CD4-positive, alpha-beta T cell (primary cell): ENCODE results near the gene SLC51A. TPM values are rescaled to one million over a fixed set of nuclear protein-coding genes. Genes with fewer than 3 reads are reported as not detected.
"Not testable (repeated sequence)": the region's sequence is repeated elsewhere in the genome, so short reads cannot be mapped to it uniquely, and the experiment has no call there.

Experiments
- ATAC-seq: fragments of 200-7000 bp; cut with Tn5 transposase; one replicate; pipeline ENCODE4 v1.10.0; 2022; ENCODE audit warnings: mild to moderate bottlenecking; ENCODE audit not compliant: poor library complexity
- CTCF ChIA-PET: fragments of 350-600 bp; sonication (Branson Sonifier 250); formaldehyde crosslinking; loops from one replicate; lab custom pipeline; 2021; ENCODE audit warnings: antibody characterized with exemption, inconsistent platforms; lab: Charles Lee
- POLR2A ChIA-PET: fragments of 350-600 bp; sonication (Branson Sonifier 250); formaldehyde crosslinking; loops from one replicate; lab custom pipeline; 2021; ENCODE audit warnings: antibody characterized with exemption, inconsistent platforms; lab: Charles Lee
- DNase-seq, 14 experiments: peaks; one replicate each; pipeline ENCODE4 v3.0.0-alpha.2; 2013 to 2020; ENCODE audit warnings: mixed read lengths in 2 of 14
- H3K27ac ChIP-seq, 2 donors: one replicate each; pipeline versions ENCODE4 v1.5.1 to v1.7.0; 2013; ENCODE audit warnings: low read length in 2 of 2, low read depth in 1 of 2, mild to moderate bottlenecking in 1 of 2
- H3K27me3 ChIP-seq, 2 experiments: 1 replicate in 1 of 2; 2 replicates in 1 of 2; pipeline versions ENCODE4 v1.6.1 to v1.7.0; 2013; ENCODE audit warnings: low read length in 2 of 2, control low read depth in 1 of 2, mild to moderate bottlenecking in 1 of 2, moderate library complexity in 1 of 2; ENCODE audit not compliant: insufficient read depth in 2 of 2, control insufficient read depth in 1 of 2
- H3K36me3 ChIP-seq: one replicate; pipeline ENCODE4 v1.6.1; 2013; ENCODE audit warnings: low read length, control low read depth; ENCODE audit not compliant: insufficient read depth
- H3K4me1 ChIP-seq: one replicate; pipeline ENCODE4 v1.6.1; 2013; ENCODE audit warnings: low read length, control low read depth; ENCODE audit not compliant: insufficient read depth
- H3K4me3 ChIP-seq: one replicate; pipeline ENCODE4 v1.5.1; 2013; ENCODE audit warnings: mild to moderate bottlenecking, low read length, moderate library complexity
- H3K9me3 ChIP-seq, 2 experiments: 1 replicate in 1 of 2; 2 replicates in 1 of 2; pipeline versions ENCODE4 v1.6.1 to v1.7.0; 2013; ENCODE audit warnings: low read length in 2 of 2, mild to moderate bottlenecking in 2 of 2, control low read depth in 1 of 2, moderate library complexity in 1 of 2; ENCODE audit not compliant: control insufficient read depth in 1 of 2, insufficient read depth in 1 of 2
- H3K27ac Mint-ChIP-seq: one replicate; pipeline ENCODE4 v1.8.0; 2020; ENCODE audit warnings: mixed read lengths
- H3K27me3 Mint-ChIP-seq: one replicate; pipeline ENCODE4 v1.8.0; 2021; ENCODE audit warnings: mixed read lengths
- H3K36me3 Mint-ChIP-seq: one replicate; pipeline ENCODE4 v1.8.0; 2021; ENCODE audit warnings: low read depth, mixed read lengths
- H3K4me1 Mint-ChIP-seq: one replicate; pipeline ENCODE4 v1.8.0; 2021; ENCODE audit warnings: low read depth, mixed read lengths
- H3K4me3 Mint-ChIP-seq: one replicate; pipeline ENCODE4 v1.8.0; 2020; ENCODE audit warnings: mild to moderate bottlenecking, mixed read lengths
- H3K9me3 Mint-ChIP-seq: one replicate; pipeline ENCODE4 v1.8.0; 2020; ENCODE audit warnings: mixed read lengths
- CTCF ChIP-seq: fragments of 200-600 bp; IDR thresholded peaks from one replicate; pipeline ENCODE4 v1.8.0; 2022; ENCODE audit warnings: antibody characterized with exemption, mild to moderate bottlenecking
- intact Hi-C, 2 experiments: fragments of 100-400 bp; cut with DNase I in 1 of 2; cut with micrococcal nuclease in 1 of 2; formaldehyde crosslinking; loops; one replicate each; pipeline versions ENCODE4 v1.15.1 to v1.9.0; 2023 to 2025; cut with DNase I, micrococcal nuclease
- total RNA-seq, 174 experiments: library from RNA in 2 of 174; stranded (reverse) in 2 of 174; gene quantifications; one replicate each; pipeline ENCODE4 v1.2.3 and lab custom pipeline; 2021 to 2026

The SLC51A gene
- total RNA-seq, 2 experiments from 2014 or later: not detected

GRCh38 chr3:196207833-196208607 lies 8.3 kb upstream of the SLC51A start:
- H3K4me3 ChIP-seq: peak overlapping the region; percentile 63
- intact Hi-C loops: no loop called here
- no peaks in the 10 kb centered on the region for H3K27me3 Mint-ChIP-seq
- ChIA-PET POLR2A (interaction anchor here (1.1 to 1.3 kb wide), 2 partner anchors 11 to 135 kb away, joined by 3 to 4 read pairs; no protein-coding TSS in a partner anchor), CTCF (interaction anchor here (2.4 kb wide), 1 partner anchor 135 kb away, joined by 5 read pairs; no protein-coding TSS in a partner anchor)
- H3K27ac Mint-ChIP-seq: peak overlapping the region; percentile 36
- H3K9me3 Mint-ChIP-seq: no peaks in the 10 kb centered on the region
- no peaks in the 10 kb centered on the region for H3K36me3 Mint-ChIP-seq
- no peaks in the 10 kb centered on the region for H3K27me3 ChIP-seq
- no peak for TF ChIP-seq CTCF
- ATAC-seq: peak; percentile 75
- no peak overlapping the region for H3K27ac ChIP-seq
- H3K4me3 Mint-ChIP-seq: peak overlapping the region; percentile 89
- H3K4me1 Mint-ChIP-seq: peaks cover 9% of the 10 kb centered on the region
- H3K4me1 ChIP-seq: peaks cover 18% of the 10 kb centered on the region
- peaks cover 0 to 4% of the 10 kb centered on the region in 2 experiments for H3K9me3 ChIP-seq
- peak; percentile 46 to 87 (median 58) for DNase-seq
- no peaks in the 10 kb centered on the region for H3K36me3 ChIP-seq

DNA sequence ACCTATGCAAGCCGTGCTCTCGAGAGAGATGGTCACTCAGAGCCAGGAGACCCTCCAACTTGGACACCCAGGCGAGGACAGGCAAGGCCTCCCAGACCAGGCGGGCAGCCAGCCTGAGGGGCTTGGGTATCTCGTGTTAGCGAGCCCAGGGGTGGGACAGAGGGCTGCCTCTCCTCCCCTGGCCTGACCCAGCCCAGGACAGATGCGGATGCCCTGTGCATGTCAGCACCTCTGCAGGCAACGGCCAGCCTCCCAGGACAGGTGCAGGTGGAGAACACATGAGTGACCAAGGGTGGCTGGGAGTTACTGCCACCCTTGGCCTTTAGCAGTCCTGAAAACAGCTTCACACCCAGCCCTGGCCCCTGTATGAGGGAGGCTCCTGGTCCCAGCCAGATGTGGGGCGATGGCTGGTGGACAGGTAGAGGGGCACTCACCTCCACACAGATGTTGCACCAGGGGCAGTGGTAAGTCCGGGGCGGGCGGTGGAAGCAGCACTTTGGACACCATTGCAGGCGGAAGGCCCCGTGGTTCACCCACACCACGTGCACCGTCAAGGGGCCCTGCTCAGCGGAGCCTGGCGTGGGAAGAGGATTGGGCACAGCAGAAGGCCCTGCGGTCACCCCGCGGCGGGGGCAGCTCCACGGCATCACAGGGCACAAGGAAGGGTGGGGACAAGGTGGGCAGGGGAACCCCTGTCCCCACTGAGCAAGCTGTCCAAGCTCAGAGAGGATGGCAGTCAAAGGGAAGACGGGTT lies 7.2 kb upstream of the SLC51A start:
- no peak for TF ChIP-seq CTCF
- Mint-ChIP-seq H3K9me3 (no peaks in the 10 kb centered on the region), H3K4me1 (peaks cover 9% of the 10 kb centered on the region), H3K36me3 (no peaks in the 10 kb centered on the region), H3K27ac (no peak overlapping the region), H3K27me3 (no peaks in the 10 kb centered on the region), H3K4me3 (peak overlapping the region; percentile 20)
- POLR2A ChIA-PET: no interaction called here
- no peak for ATAC-seq
- H3K4me1 ChIP-seq: peaks cover 18% of the 10 kb centered on the region
- no peak overlapping the region for H3K4me3 ChIP-seq
- no peak overlapping the region for H3K27ac ChIP-seq
- H3K27me3 ChIP-seq: no peaks in the 10 kb centered on the region
- CTCF ChIA-PET: no interaction called here
- intact Hi-C loops: no loop called here
- H3K36me3 ChIP-seq: no peaks in the 10 kb centered on the region
- H3K9me3 ChIP-seq: peaks cover 0 to 4% of the 10 kb centered on the region in 2 experiments
- no peak for DNase-seq

GRCh38 chr3:196209944-196210672 lies 6.2 kb upstream of the SLC51A start:
- H3K27ac ChIP-seq, H3K9me3 Mint-ChIP-seq, H3K9me3 ChIP-seq, H3K27me3 Mint-ChIP-seq, H3K36me3 Mint-ChIP-seq, H3K36me3 ChIP-seq, POLR2A ChIA-PET, H3K4me3 Mint-ChIP-seq, H3K4me1 Mint-ChIP-seq, DNase-seq, H3K4me3 ChIP-seq, CTCF ChIA-PET, H3K27me3 ChIP-seq, ATAC-seq, intact Hi-C loops, H3K27ac Mint-ChIP-seq: not testable (repeated sequence)
- H3K4me1 ChIP-seq: peaks cover 18% of the 10 kb centered on the region
